H1 (cell line): ENCODE results near the gene SPON2.

Experiments used
- ATF3 ChIP-seq: IDR thresholded peaks from 2 replicates; pipeline ENCODE4 v1.6.1; 2011; ENCODE audit warnings: low read depth, mild to moderate bottlenecking, low read length; ENCODE audit not compliant: insufficient read depth
- CBX5 ChIP-seq: fragments of 300-800, 300-1000 bp; sonication (generic); IDR thresholded peaks from 2 replicates; pipeline ENCODE4 v1.7.1; 2016; ENCODE audit warnings: antibody characterized with exemption, low read length, low read depth
- CHD7 ChIP-seq: fragments of 300-600 bp; sonication (generic); IDR thresholded peaks from 2 replicates; pipeline ENCODE4 v1.7.1; 2012; ENCODE audit warnings: low read length, moderate library complexity, mild to moderate bottlenecking, inconsistent platforms; ENCODE audit not compliant: insufficient replicate concordance
- EP300 ChIP-seq, 2 experiments: IDR thresholded peaks; 1 replicate in 1 of 2; 2 replicates in 1 of 2; pipeline ENCODE4 v1.6.1; 2011 to 2012; ENCODE audit warnings: low read depth in 2 of 2, low read length in 2 of 2, mild to moderate bottlenecking in 2 of 2, borderline replicate concordance in 1 of 2, inconsistent platforms in 1 of 2, moderate library complexity in 1 of 2
- EZH2 ChIP-seq: fragments of 200-600 bp; sonication (generic); IDR thresholded peaks from 2 replicates; pipeline ENCODE4 v1.7.1; 2012; ENCODE audit warnings: low read depth, mild to moderate bottlenecking, moderate library complexity, low read length, inconsistent platforms; ENCODE audit not compliant: severe bottlenecking
- HDAC2 ChIP-seq, 2 experiments: fragments of 300-600 bp in 1 of 2; sonication (generic) in 1 of 2; IDR thresholded peaks; 2 replicates each; pipeline ENCODE4 v1.6.1; 2011 to 2012; ENCODE audit warnings: low read depth in 2 of 2, low read length in 2 of 2, mild to moderate bottlenecking in 2 of 2, moderate library complexity in 2 of 2, borderline replicate concordance in 1 of 2, inconsistent platforms in 1 of 2
- POLR2A ChIP-seq, 2 experiments: IDR thresholded peaks; 1 replicate in 1 of 2; 2 replicates in 1 of 2; pipeline ENCODE4 v1.6.1; 2011; ENCODE audit warnings: low read depth in 2 of 2, low read length in 2 of 2, mild to moderate bottlenecking in 2 of 2; ENCODE audit errors: control extremely low read depth in 1 of 2
- RFX5 ChIP-seq: IDR thresholded peaks from 2 replicates; pipeline ENCODE4 v1.6.1; 2011; ENCODE audit warnings: low read depth, low read length, improper control_type of control experiment, borderline replicate concordance
- RNF2 ChIP-seq: fragments of 200-900, 300-1000 bp; sonication (generic); IDR thresholded peaks from 2 replicates; pipeline ENCODE4 v1.7.1; 2016; ENCODE audit warnings: borderline replicate concordance, low read depth, mild to moderate bottlenecking, antibody characterized with exemption, low read length; ENCODE audit not compliant: poor library complexity, severe bottlenecking; ENCODE audit errors: missing control alignments
- TEAD4 ChIP-seq: IDR thresholded peaks from 2 replicates; pipeline ENCODE4 v1.6.1; 2012; ENCODE audit warnings: low read depth, low read length, inconsistent platforms, mixed read lengths
- YY1 ChIP-seq: IDR thresholded peaks from 2 replicates; pipeline ENCODE4 v1.6.1; 2011; ENCODE audit warnings: low read depth, mild to moderate bottlenecking, low read length
- TF ChIP-seq, protein P1 (sequence below), 3 experiments: IDR thresholded peaks; 1 replicate in 2 of 3; 2 replicates in 1 of 3; pipeline versions ENCODE4 v1.5.1 to v1.6.1; 2011; ENCODE audit warnings: low read length in 3 of 3, mild to moderate bottlenecking in 3 of 3, inconsistent platforms in 2 of 3, low read depth in 1 of 3, moderate library complexity in 1 of 3; ENCODE audit not compliant: insufficient read depth in 1 of 3; ENCODE audit errors: control extremely low read depth in 1 of 3
- TF ChIP-seq, protein P2 (sequence below): IDR thresholded peaks from 2 replicates; pipeline ENCODE4 v1.6.1; 2012; ENCODE audit warnings: inconsistent platforms

- TF ChIP-seq EP300 (IDR thresholded peaks at IDR 0.05; ENCODE audit: borderline replicate concordance in 1 of 2, low read depth in 2 of 2, low read length in 2 of 2) (no peak), CBX5 (no peak), EZH2 (no peak), RFX5 (no peak), HDAC2 (IDR thresholded peaks at IDR 0.05; ENCODE audit: borderline replicate concordance in 1 of 2, low read depth in 2 of 2, low read length in 2 of 2) (no peak), RNF2 (no peak), ATF3 (no peak), POLR2A (IDR thresholded peaks at IDR 0.05; ENCODE audit: control extremely low read depth in 1 of 2, low read depth in 2 of 2, low read length in 2 of 2) (no peak), TEAD4 (no peak), YY1 (no peak), CHD7 (no peak)
- TF ChIP-seq, protein P1, sequence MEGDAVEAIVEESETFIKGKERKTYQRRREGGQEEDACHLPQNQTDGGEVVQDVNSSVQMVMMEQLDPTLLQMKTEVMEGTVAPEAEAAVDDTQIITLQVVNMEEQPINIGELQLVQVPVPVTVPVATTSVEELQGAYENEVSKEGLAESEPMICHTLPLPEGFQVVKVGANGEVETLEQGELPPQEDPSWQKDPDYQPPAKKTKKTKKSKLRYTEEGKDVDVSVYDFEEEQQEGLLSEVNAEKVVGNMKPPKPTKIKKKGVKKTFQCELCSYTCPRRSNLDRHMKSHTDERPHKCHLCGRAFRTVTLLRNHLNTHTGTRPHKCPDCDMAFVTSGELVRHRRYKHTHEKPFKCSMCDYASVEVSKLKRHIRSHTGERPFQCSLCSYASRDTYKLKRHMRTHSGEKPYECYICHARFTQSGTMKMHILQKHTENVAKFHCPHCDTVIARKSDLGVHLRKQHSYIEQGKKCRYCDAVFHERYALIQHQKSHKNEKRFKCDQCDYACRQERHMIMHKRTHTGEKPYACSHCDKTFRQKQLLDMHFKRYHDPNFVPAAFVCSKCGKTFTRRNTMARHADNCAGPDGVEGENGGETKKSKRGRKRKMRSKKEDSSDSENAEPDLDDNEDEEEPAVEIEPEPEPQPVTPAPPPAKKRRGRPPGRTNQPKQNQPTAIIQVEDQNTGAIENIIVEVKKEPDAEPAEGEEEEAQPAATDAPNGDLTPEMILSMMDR (IDR thresholded peaks at IDR 0.05; ENCODE audit: control extremely low read depth in 1 of 3, insufficient read depth in 1 of 3, low read depth in 1 of 3, low read length in 3 of 3) = no peak
- TF ChIP-seq, protein P2, sequence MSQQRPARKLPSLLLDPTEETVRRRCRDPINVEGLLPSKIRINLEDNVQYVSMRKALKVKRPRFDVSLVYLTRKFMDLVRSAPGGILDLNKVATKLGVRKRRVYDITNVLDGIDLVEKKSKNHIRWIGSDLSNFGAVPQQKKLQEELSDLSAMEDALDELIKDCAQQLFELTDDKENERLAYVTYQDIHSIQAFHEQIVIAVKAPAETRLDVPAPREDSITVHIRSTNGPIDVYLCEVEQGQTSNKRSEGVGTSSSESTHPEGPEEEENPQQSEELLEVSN = no peak
These were observed 7.3 kb downstream of the SPON2 start for GRCh38 chr4:1164956-1165545.
